HG02610 (cell line): ENCODE data around the gene ASB13.

ENCODE experiments used
- ATAC-seq: cut with Tn5 transposase; IDR thresholded peaks from one replicate; pipeline ENCODE4 v1.9.1; 2021; ENCODE audit warnings: mild to moderate bottlenecking, moderate library complexity; ENCODE audit not compliant: unreplicated experiment

ASB13 gene

GRCh38 chr10:5648494-5649457, 17.6 kb downstream of the ASB13 start:
- no peak for ATAC-seq

GRCh38 chr10:5647507-5648240, 18.7 kb downstream of the ASB13 start:
- ATAC-seq: no peak

GRCh38 chr10:5645944-5646617, 20.3 kb downstream of the ASB13 start:
- no peak for ATAC-seq

- no peak for ATAC-seq
Observed at GRCh38 chr10:5645375-5645774, 21.0 kb downstream of the ASB13 start.

- ATAC-seq: no peak
Observed at GRCh38 chr10:5644930-5645329, 21.5 kb downstream of the ASB13 start.

- ATAC-seq: no peak
Observed at GRCh38 chr10:5643346-5644067, 22.9 kb downstream of the ASB13 start.

GRCh38 chr10:5641501-5641900, 24.9 kb downstream of the ASB13 start:
- no peak for ATAC-seq

GRCh38 chr10:5640501-5640900, 25.9 kb downstream of the ASB13 start:
- no peak for ATAC-seq

GRCh38 chr10:5640036-5640435, 26.4 kb downstream of the ASB13 start:
- ATAC-seq: no peak

- ATAC-seq: no peak
Observed at GRCh38 chr10:5639066-5639465, 27.3 kb downstream of the ASB13 start.

- no peak for ATAC-seq
Observed at GRCh38 chr10:5638494-5638893, 27.9 kb downstream of the ASB13 start.

GRCh38 chr10:5634918-5635317, 31.5 kb downstream of the ASB13 start:
- ATAC-seq: no peak

GRCh38 chr10:5633166-5633749, 33.1 kb downstream of the ASB13 start:
- ATAC-seq: no peak

- no peak for ATAC-seq
Observed at GRCh38 chr10:5632446-5632845, 33.9 kb downstream of the ASB13 start.

- ATAC-seq: no peak
Observed at GRCh38 chr10:5631936-5632335, 34.5 kb downstream of the ASB13 start.

- ATAC-seq: no peak
Observed at GRCh38 chr10:5630112-5630436, 36.3 kb downstream of the ASB13 start.

GRCh38 chr10:5629303-5630111, 36.9 kb downstream of the ASB13 start:
- peak; percentile 68 for ATAC-seq

GRCh38 chr10:5628451-5629302, 37.7 kb downstream of the ASB13 start:
- no peak for ATAC-seq
